GM21576 (cell line): ENCODE results near the gene ANKRD40CL.
"Not testable (repeated sequence)": the region's sequence is repeated elsewhere in the genome, so short reads cannot be mapped to it uniquely, and the experiment has no call there.

Experiments
- ATAC-seq: cut with Tn5 transposase; IDR thresholded peaks from one replicate; pipeline ENCODE4 v1.9.1; 2021; ENCODE audit warnings: mild to moderate bottlenecking, moderate library complexity; ENCODE audit not compliant: unreplicated experiment

Gene ANKRD40CL

DNA sequence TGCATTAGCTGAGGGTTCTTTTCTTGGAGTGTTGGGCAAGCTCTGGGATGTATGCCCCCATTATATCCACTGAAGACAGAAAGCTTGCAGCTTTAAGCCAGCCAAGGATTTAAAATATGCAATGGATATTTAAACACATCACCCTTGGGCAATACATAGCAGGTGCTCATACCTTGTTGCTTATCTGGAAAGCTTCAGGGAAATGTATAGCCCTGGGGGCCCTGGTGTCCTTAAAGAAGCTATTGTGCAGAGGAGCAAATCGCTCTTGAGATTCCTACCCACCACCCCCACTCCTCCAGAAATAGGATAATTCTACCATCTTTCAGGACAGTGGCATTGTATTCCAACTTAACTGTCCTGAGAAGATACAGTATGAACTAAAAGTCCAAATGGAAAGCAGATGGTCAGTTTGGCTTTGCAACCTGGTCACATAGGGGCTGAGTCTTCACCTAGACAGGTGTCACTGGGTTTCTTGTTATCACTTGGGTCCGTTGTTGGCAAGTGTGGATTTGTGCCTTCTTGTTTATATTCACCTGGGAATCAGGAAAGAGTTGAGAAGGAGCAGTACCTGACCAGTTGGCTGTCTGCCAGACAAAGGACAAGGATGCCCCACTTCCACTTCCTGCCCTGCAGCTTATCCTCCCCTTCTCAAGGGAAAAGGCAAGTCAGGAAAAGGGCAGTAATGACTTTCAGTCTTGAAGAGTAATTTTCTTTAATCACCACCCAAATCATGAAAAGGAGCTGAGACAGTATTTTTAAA lies 3.4 kb downstream of the ANKRD40CL start:
- ATAC-seq: no peak

DNA sequence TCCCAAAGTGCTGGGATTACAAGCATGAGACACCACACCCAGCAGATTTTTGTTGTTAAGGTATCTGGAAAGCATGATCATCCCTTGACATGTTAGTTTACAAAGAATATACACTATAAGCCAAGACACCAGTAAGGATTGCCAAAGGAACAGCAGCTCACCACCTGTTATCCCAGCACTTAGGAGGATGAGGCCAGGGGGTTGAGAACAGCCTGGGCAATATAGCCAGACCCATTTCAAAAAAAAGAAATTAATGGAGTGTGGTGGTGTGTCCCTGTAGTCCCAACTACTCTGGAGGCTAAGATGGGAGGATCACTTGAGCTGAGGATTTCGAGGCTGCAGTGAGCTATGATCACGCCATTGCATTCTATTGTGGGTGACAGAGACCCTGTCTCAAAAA lies 5.1 kb downstream of the ANKRD40CL start:
- no peak for ATAC-seq

DNA sequence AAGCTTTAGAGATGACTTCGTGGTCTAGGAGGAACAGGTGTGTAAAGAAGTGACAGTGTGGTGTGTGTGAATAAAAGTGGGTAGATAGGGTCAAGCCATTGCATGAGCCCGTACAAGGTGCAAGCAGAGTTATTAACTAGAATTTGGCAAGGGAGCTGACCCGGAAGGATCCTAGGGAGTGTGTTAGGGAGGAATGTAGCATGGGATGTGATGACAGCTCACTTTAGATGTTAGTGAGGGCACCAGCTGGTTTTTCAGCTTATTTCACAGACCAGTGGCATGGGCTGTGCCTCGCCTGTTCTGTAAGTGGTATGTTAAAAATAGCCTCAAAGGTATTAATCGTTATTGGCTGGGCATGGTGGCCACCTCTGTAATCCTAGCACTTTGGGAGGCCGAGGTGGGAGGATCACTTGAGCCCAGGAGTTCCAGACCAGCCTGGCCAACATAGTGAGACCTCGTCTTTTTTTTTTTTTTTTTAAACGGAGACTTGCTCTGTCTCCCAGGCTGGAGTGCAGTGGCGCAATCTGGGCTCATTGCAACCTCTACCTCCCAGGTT lies 8.3 kb downstream of the ANKRD40CL start:
- no peak for ATAC-seq

DNA sequence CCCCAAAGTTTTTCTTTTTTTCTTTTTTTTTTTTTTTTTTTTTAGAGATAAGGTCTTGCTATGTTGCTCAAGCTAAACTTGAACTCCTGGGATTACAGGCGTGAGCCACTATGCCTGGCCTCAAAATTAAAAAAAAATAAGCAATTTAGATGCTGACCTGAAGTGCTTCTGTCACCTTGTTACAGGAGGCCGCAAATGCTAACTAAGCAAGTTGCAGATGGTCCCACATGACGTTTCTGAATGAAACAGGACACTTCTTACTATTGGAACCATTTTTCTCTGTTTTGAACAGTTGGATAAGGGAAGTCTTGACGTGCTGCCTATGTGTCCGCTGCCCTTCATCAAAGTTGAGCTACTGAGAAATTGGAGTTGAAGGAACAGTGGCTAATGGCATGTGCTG lies 8.8 kb downstream of the ANKRD40CL start:
- no peak for ATAC-seq

DNA sequence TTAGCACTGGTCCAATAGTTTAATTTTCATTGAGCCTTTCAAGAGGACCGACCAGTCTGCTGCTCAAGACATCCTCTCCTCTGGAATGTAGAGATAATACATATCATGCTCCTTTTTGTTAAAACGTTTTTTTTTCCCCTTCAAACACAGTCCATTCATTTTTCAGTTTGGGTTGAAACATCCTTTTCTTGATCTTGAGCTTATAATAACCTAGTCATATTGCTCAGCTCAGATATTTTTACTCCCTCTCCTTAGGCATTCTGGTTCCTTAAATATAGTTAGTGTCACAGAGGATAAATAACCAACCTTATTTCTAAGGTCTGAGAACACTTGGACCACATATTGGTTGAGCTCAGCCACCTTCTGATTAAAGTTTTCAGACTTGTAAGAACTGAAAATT lies 12.8 kb downstream of the ANKRD40CL start:
- no peak for ATAC-seq

DNA sequence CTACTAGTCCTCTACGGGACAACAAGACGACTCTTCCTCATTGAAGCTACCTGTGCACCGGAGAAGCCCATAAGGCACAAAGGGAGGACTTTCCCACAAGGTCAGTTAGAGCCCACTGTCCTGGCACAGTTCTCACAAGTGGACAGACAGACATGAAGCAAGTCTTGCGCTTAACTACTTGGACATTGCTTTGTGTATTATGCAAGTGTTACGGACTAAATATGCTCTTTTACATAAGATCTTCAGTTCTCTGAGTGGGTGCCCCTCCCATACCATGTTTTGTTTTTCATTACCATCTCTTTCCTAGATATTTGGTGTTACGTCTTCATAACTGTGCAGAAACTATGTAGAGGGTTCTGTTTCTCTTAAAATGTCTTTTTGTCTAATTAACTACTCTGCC lies 18.1 kb downstream of the ANKRD40CL start:
- no peak for ATAC-seq

DNA sequence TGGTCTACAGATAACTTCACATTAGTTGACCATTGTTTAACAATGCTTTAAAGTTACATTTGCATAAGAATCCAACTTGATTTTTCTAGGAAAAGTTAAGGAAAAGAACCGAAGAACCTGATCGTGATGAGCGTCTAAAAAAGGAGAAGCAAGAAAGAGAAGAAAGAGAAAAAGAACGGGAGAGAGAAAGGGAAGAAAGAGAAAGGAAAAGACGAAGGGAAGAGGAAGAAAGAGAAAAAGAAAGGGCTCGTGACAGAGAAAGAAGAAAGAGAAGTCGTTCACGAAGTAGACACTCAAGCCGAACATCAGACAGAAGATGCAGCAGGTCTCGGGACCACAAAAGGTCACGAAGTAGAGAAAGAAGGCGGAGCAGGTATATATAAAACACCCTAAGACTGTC lies 21.7 kb downstream of the ANKRD40CL start:
- no peak for ATAC-seq

DNA sequence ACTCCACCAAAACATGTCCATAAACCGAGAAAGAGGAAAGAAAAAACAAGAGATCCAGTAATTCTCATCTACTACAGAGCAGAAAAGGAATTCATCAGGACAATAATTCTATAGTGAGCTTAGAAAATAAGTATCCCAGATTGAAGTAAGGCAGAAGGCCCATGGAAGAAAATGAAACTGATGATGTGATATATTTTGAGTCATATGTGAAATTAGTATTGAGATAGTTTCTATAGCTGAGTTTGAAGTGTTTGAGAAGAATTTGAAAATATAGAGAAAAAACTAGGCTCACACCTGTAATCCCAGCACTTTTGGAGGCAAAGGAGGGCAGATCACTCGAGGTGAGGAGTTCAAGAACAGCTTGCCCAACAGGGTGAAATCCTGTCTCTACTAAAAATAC lies 28.2 kb downstream of the ANKRD40CL start:
- ATAC-seq: no peak

DNA sequence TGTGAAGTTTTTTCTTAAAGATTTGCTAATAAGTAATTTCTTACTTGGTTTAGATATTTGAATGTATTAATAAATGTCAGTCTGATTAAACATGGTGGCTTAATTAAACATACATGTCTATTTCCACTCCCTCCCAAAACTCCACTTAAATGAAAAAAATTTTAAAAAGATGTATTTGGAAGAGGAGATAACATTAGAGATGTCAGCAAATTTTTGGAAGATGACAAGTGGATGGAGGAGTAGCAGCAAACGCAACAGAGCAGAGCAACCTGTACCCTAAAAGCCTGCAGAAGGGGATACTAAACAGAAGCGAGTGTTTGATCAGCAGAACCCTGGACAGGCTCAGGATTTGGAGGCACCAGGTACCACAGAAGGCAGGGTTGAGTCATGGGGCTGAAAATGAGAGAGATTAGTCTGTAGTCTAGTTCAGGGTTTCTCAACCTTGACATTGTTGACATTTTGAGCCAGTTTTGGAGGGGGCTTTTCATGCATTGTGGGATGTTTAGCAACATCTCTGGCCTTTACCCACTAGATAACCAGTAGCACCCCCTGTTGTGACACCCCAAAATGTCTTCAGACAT lies 30.1 kb downstream of the ANKRD40CL start:
- ATAC-seq: no peak

DNA sequence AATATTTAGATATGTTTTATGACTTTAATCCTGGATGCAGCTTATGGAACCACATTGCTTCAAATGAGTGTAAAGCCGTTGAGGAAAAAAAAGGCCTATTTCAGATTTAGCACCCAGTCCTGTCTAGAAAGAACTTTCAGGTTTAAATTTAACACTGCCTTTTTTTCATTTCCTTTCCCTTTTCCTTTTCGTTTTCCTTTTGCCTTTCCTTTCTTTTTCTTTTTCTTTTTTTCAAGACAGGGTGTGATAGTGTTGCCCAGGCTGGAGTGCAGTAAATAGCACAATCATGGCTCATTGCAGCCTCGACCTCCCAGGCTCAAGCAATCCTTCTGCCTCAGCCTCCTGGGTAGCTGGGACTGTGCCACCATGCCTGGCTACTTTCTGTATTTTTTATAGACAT lies 32.0 kb downstream of the ANKRD40CL start:
- ATAC-seq: no peak

DNA sequence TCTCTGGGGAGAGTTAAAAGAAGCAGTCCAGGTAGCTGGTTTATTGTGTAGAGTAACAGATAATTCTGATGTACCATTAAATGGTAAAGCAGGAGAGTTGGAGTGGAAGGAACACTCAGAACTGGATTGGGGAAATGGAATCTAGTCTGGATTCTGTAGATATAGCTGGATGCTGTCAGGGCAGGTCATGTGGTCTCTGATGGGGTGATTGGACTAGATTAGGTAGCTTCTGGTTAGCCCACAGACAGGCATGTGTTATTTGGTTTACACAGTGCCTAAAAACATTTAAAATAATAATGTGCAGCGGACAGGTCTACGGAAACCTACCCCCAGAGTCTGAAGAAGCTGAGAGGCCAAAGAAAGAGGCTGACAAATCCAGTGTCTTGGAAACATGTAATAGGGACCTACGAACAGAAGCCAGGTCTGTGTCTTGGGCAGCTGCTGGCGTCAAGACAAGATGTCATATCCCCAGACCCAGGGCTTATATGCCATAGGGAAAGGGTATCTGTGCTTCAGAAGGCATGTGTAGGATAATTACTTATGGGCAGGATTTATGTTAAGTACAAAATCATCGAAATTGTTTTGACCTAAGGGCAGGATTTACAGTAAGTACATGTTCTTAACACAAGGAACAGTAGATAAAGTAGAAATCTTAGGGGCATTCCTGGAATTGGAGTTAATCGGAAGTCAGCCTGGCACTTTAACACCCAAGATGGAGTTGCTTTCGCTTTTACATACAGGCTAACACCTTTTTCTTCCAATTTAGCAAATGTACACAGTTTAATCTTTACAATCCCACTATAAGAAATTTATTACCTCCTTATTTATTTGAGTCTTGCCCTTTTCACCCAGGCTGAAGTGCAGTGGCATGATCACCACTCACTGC lies 35.5 kb downstream of the ANKRD40CL start:
- ATAC-seq: no peak

DNA sequence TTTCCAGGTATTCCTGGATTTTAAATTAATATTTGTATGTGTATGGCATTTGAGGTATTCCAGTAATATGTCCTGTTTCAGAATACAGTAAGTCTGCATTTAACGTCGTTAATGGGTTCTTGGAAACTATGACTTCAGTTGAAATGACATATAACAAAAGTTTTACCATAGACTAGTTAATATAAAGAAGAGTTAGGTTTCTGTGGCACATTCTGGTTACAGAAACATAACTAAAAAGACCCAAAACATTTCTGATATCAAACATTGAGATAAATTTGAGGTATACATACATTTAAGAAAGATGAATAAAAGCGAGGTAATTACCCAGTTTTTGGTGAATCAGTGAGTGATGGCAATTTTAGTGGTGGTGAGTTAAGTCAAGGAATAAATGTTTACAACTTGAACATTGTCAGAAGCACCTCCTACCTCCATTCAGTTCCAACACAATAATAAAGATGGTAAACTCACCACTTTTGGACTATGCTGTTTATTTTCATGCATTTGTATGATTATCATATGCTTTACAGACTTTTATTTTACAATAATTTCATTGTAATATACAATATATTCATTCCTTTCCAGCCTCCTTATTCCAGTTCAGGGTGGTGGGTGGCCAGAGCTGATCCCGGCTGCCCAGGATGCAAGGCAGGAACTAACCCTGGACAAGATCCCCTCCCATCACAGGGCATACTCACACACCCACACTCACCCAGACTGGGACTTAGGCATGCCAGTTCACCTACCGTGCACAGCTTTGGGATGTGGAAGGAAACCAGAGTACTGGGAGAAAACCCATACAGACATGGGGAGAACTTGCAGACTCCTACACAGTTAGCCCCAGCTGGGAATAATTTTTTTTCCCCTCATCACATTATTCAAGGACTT lies 38.2 kb downstream of the ANKRD40CL start:
- no peak for ATAC-seq

DNA sequence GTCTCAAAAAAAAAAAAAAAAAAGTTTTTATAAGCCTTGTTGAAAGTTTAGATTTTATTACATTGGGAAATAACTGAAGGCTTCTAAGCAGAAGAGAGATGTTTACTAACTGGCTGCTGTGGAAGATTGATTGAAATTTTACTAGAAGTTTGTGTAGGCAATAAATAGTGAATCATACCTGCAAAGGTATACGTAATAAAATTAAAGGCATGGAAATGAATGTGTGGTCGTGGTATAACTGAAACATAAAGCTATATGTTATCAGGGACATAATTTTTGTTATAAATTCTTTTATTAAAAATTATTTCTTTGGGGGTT lies 39.2 kb downstream of the ANKRD40CL start:
- no peak for ATAC-seq

DNA sequence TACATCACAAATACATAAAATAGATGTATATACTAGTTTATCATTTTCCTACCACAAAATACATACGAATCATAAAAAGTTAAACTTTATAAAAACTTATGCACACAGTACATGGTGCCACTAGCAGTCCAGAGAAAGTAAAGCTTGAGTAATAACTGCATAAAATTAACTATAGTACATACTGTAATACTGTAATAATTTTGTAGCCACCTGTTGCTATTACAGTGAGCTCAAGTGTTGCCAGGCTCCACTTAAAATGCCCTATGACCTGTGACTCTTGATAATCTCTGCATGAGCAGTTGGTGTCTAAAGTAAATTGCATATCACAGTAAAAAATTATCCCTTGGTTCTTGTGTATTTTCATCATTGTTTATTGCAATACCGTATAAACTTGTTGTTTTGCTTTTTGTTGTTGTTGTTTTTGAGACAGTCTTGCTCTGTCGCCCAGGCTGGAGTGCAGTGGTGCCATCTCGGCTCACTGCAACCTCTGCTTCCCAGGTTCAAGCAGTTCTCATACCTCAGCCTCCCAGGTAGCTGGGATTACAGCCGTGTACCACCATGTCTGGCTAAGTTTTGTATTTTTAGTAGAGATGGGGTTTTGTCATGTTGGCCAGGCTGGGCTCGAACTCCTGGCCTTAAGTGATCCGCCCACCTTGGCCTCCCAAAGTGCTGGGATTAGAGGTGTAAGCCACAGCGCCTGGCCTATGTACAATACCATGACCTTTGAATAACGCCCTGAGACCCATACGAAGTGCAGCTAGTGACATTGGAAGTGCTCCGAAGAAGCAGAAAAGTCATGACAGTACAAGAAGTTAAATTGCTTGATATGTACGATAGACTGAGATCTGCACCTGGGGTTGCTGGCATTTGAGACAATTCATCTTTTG lies 41.3 kb downstream of the ANKRD40CL start:
- ATAC-seq: no peak

DNA sequence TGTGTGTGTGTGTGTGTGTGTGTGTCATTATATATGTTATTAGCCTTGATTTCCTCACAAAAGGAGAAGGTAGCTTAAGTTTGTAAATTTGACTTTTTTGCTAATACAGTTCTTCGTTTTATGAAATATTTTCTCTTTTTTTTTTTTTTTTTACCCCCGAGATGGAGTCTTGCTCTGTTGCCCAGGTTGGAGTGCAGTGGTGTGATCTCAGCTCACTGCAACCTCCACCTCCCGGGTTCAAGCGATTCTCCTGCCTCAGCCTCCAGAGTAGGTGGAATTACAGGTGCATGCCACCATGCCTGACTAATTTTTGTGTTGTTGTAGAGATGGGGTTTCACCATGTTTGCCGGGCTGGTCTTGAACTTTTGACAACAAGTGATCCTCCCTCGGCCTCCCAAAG lies 42.7 kb downstream of the ANKRD40CL start:
- not testable (repeated sequence) for ATAC-seq

DNA sequence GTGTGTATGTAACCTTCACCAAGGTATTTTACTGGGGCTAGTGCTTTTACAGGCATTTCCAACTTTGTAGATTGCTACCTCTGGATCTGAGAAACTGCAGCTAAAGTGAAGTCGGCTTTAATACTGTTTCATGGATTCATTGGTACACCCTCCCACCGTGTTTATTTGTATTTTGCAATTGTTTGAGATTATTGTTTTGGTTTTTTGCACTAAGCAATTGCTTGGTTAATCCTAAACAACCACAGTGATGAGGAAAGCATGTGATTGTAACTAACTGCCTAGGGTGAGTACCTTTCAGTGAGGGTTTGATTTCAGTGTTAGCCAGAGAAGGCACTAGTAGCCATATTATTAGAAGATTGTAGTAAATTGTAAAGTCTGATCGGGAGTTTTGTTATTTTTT lies 44.6 kb downstream of the ANKRD40CL start:
- ATAC-seq: no peak

DNA sequence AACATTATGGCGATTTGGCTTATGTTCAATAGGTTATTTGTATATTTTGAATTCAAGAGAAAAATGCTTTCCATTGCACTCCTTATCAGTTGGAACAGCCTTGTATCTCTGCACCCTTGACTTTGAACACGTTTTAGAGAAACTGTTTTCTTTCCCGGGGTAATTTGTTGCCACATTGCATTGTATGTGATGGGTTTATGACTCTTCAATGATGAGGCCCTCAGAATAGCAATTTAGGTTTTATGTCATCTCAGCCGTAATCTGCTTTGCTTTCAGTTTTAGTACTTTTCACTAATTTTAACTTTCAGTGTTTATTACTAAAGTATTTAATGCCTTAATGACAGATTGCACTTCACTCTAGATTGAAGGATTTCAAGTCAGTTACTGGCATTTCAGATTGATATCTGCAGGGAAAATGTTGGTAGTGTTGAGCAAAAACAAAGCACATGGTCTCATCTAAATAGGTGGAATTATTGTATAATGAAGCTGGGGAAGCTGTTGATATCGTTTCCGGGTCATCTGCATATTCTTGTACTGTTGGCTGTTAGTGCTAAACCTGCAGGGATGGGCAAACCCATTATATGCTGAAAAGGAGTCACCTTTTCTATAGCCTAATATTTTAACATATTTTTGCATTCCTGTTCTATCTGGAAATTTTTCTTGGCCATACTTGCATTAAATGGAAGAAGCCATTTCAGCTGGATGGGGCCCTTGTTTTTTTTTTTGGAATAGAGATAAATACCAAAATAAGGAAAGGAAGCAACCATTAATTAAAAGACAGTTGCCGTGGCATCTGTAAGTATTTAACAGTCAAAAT lies 45.9 kb downstream of the ANKRD40CL start:
- ATAC-seq: no peak

DNA sequence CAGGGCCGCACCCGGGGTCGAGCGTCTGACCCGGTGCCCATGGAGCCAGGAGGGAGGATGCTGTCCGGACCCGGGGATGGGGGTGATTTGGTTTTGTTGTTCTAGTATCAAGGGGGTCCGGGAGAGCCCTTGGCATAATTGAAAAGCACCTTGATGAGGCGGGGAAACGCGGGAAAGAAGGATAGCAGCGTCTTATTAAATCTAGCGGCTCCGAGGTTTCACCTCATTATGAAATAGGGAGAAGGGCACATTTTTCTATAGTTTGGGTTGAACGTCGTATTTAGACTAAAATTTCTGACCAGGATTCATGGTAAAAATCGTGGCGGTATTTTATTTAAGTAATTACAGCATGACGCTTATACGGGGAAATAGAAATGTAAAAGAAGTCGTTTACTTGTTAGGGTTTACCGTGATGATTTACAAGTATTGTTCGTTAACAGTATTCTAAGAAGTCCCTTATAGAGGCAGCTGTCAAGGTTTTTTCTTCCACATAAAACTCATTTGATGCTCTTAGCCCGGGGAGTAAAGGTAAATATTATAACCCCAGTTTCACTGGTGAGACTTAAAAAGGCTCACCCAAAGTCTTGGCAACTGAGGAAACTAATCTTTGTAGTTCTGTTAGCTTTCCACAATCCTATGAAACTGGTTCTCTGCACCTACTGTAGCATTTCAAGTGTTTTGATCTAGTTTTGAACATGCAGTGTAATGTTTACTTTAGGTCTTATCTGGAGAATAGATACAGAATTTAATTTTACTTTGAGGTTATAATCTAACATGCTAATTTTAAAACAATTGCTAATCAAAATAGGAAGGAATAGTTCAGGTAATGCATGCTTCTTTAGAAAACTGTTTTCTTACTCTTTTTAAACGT lies 47.2 kb downstream of the ANKRD40CL start:
- ATAC-seq: no peak
